Activated T-helper 2 cell treated with anti-CD3 and anti-CD28 coated beads, Interferon-gamma antibody, Interleukin-2, Interleukin-4, amounts not matched to agents 10 μg/mL and 5 μg/mL and 100 μg/mL, durations not matched to agents 14 hours and 24 hours and 36 hours (primary cell): ENCODE data around the gene INPP4A. TPM values are rescaled to one million over a fixed set of nuclear protein-coding genes. Genes with fewer than 3 reads are reported as not detected.

Experiments
- DNase-seq: peaks from one replicate; pipeline ENCODE4 v3.0.0; 2021; ENCODE audit warnings: low spot score
- H3K27ac Mint-ChIP-seq: one replicate; pipeline ENCODE4 v1.8.0; 2021; ENCODE audit warnings: mixed read lengths
- H3K27me3 Mint-ChIP-seq: one replicate; pipeline ENCODE4 v1.8.0; 2021; ENCODE audit warnings: low read depth, mixed read lengths
- H3K36me3 Mint-ChIP-seq: one replicate; pipeline ENCODE4 v1.8.0; 2021; ENCODE audit warnings: low read depth, mixed read lengths
- H3K4me1 Mint-ChIP-seq: one replicate; pipeline ENCODE4 v1.8.0; 2021; ENCODE audit warnings: low read depth, mixed read lengths
- H3K4me3 Mint-ChIP-seq: one replicate; pipeline ENCODE4 v1.8.0; 2021; ENCODE audit warnings: low read depth, mild to moderate bottlenecking, moderate library complexity, mixed read lengths
- H3K9me3 Mint-ChIP-seq: one replicate; pipeline ENCODE4 v1.8.0; 2021; ENCODE audit warnings: mixed read lengths
- intact Hi-C: fragments of 100-400 bp; cut with micrococcal nuclease; formaldehyde crosslinking; loops from one replicate; pipeline ENCODE4 v1.15.1; 2023
- total RNA-seq: library from RNA; stranded (reverse); gene quantifications from 2 replicates; pipeline ENCODE4 v1.2.3, GENCODE V29; 2022

The INPP4A gene
- total RNA-seq, 1 donor from 2014 or later = 35.9 TPM

GRCh38 chr2:98554116-98554861, 109.6 kb downstream of the INPP4A start:
- Mint-ChIP-seq H3K4me1 (peaks cover 43% of the 10 kb centered on the region), H3K27ac (no peak overlapping the region), H3K36me3 (peaks cover 79% of the 10 kb centered on the region), H3K27me3 (no peaks in the 10 kb centered on the region), H3K9me3 (no peaks in the 10 kb centered on the region), H3K4me3 (no peak overlapping the region)
- intact Hi-C loops = loop anchor here (5.0 kb wide), 2 partner anchors 72 to 87 kb away; no protein-coding TSS in a partner anchor
- DNase-seq = no peak

GRCh38 chr2:98555696-98556095, 111.0 kb downstream of the INPP4A start:
- Mint-ChIP-seq H3K36me3 (peaks cover 89% of the 10 kb centered on the region), H3K4me3 (no peak overlapping the region), H3K4me1 (peaks cover 50% of the 10 kb centered on the region), H3K9me3 (no peaks in the 10 kb centered on the region), H3K27me3 (no peaks in the 10 kb centered on the region), H3K27ac (no peak overlapping the region)
- no peak for DNase-seq
- intact Hi-C loops = no loop called here

DNA sequence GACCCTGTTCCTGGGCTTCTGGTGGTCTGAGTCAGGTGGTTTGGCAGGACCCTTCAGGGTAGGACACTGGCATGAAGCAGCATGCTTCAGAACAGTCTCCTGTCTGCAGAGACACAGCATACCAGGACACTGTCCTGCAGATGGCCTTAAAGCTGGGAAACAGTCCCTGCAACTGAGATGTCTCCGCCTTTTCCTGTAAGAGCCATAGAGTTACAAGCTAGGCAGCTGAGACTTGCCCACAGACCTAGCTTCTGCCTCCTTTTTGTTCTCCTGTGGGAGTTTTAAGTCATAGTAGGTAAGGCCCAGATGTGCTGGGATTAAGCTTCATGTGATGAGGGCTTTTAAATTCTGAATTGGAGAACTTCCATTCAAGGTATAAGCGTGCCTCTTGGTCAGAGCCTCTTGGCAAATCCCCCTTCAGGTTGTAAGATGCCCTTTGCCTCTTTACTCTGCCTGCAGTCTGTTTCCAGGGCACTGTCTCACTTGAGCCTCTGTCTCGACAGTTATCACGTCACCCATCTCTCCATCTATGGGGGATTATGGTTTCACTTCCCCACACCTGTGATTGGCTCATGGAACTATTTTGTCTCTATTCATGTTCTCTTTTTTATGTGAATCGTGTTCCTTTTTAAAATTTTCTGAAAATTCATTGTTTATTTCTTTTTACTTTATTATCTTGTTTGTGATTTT, 111.8 kb downstream of the INPP4A start:
- DNase-seq = no peak
- Mint-ChIP-seq H3K27ac (no peak overlapping the region), H3K27me3 (no peaks in the 10 kb centered on the region), H3K9me3 (no peaks in the 10 kb centered on the region), H3K36me3 (peaks cover 90% of the 10 kb centered on the region), H3K4me1 (peaks cover 43% of the 10 kb centered on the region), H3K4me3 (no peak overlapping the region)
- intact Hi-C loops = no loop called here

DNA sequence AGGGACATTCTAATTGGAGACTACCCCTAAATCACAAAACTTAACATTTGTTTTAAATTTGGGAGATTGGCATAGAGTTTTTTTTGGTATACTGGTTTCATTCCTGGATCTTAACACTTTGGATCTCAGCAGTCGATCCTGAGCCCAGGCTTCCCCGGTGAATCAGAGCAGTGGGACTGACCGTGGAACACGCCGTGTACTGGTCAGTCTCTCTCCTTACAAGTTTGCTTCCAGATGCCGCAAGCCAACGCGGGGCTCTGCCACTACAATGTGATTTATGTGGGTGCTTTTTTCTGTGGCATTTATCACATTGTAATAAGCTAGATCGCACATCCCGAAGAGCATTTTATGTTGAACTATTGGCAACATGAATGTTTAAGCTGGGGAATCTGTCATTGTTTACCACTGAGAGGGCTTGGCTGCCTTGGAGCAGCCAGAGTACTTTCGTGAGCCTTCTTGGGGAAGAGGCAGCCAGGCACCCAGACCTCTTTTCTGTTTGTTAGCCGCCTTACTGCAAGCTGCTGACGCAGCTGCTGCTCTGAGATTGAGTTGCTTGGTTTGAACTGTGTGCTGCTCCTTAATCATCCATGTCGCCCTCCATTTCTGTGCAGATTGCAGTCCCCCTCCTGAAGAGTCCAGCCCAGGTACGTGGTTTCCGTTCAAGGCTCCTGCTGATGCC, 114.3 kb downstream of the INPP4A start:
- no peaks in the 10 kb centered on the region for H3K27me3 Mint-ChIP-seq
- peaks cover 32% of the 10 kb centered on the region for H3K4me1 Mint-ChIP-seq
- peaks cover 77% of the 10 kb centered on the region for H3K36me3 Mint-ChIP-seq
- no peak overlapping the region for H3K4me3 Mint-ChIP-seq
- intact Hi-C loops = no loop called here
- no peaks in the 10 kb centered on the region for H3K9me3 Mint-ChIP-seq
- no peak for DNase-seq
- no peak overlapping the region for H3K27ac Mint-ChIP-seq

- no peak for DNase-seq
- intact Hi-C loops = no loop called here
- H3K36me3 Mint-ChIP-seq = peaks cover 73% of the 10 kb centered on the region
- no peaks in the 10 kb centered on the region for H3K27me3 Mint-ChIP-seq
- no peak overlapping the region for H3K27ac Mint-ChIP-seq
- peaks cover 32% of the 10 kb centered on the region for H3K4me1 Mint-ChIP-seq
- H3K9me3 Mint-ChIP-seq = no peaks in the 10 kb centered on the region
- H3K4me3 Mint-ChIP-seq = no peak overlapping the region
These were observed 114.9 kb downstream of the INPP4A start for GRCh38 chr2:98559581-98559980.

GRCh38 chr2:98560256-98560771, 115.7 kb downstream of the INPP4A start:
- Mint-ChIP-seq H3K36me3 (peaks cover 69% of the 10 kb centered on the region), H3K4me3 (no peak overlapping the region), H3K27ac (no peak overlapping the region), H3K27me3 (no peaks in the 10 kb centered on the region), H3K9me3 (no peaks in the 10 kb centered on the region), H3K4me1 (peaks cover 32% of the 10 kb centered on the region)
- DNase-seq = no peak
- intact Hi-C loops = no loop called here

GRCh38 chr2:98561018-98561417, 116.4 kb downstream of the INPP4A start:
- H3K9me3 Mint-ChIP-seq = no peaks in the 10 kb centered on the region
- peaks cover 69% of the 10 kb centered on the region for H3K36me3 Mint-ChIP-seq
- H3K4me3 Mint-ChIP-seq = no peak overlapping the region
- intact Hi-C loops = no loop called here
- no peak for DNase-seq
- no peaks in the 10 kb centered on the region for H3K27me3 Mint-ChIP-seq
- peaks cover 32% of the 10 kb centered on the region for H3K4me1 Mint-ChIP-seq
- H3K27ac Mint-ChIP-seq = no peak overlapping the region

GRCh38 chr2:98561902-98562695, 117.4 kb downstream of the INPP4A start:
- Mint-ChIP-seq H3K4me3 (no peak overlapping the region), H3K27ac (no peak overlapping the region), H3K27me3 (no peaks in the 10 kb centered on the region)

GRCh38 chr2:98563394-98563793, 118.7 kb downstream of the INPP4A start:
- no peak overlapping the region for H3K4me3 Mint-ChIP-seq
- no peak for DNase-seq
- H3K27ac Mint-ChIP-seq = no peak overlapping the region
- H3K36me3 Mint-ChIP-seq = peaks cover 66% of the 10 kb centered on the region
- H3K9me3 Mint-ChIP-seq = no peaks in the 10 kb centered on the region
- no peaks in the 10 kb centered on the region for H3K27me3 Mint-ChIP-seq
- intact Hi-C loops = no loop called here
- H3K4me1 Mint-ChIP-seq = peaks cover 23% of the 10 kb centered on the region

More at GRCh38 chr2:98561902-98562695, 117.4 kb downstream of the INPP4A start:
- Mint-ChIP-seq H3K36me3 (peaks cover 71% of the 10 kb centered on the region), H3K9me3 (no peaks in the 10 kb centered on the region), H3K4me1 (peaks cover 27% of the 10 kb centered on the region)
- no peak for DNase-seq
- intact Hi-C loops = no loop called here

DNA sequence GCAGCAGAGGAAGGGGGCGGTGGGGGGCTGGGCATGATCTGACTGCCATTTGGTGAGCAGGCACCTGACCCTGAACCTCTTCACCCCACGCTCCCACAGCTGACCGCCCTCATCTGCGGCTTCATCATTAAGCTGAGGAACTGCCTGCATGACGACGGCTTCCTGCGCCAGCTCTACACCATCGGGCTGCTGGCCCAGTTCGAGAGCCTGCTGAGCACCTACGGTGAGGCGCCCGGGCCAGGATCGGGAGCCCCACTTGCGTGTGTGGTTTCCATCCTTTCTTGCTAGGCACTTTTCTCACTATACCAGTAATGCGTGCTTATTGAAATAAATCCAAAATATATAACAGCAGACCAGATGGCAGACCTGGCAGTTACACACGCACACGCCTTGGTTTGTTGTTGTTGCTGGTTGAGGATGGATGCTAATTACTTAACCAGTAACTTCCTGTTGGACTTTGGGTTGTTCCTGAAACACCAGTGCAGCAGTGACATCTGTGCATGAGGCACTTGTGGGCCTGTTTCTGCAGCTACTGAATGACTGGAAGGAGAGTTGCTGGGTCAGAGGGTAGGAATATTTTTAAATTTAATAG, 120.0 kb downstream of the INPP4A start:
- H3K36me3 Mint-ChIP-seq = peaks cover 63% of the 10 kb centered on the region
- H3K4me3 Mint-ChIP-seq = no peak overlapping the region
- no peaks in the 10 kb centered on the region for H3K9me3 Mint-ChIP-seq
- peaks cover 11% of the 10 kb centered on the region for H3K4me1 Mint-ChIP-seq
- no peaks in the 10 kb centered on the region for H3K27me3 Mint-ChIP-seq
- intact Hi-C loops = loop anchor here (5.0 kb wide), 1 partner anchor 73 kb away; no protein-coding TSS in a partner anchor
- no peak for DNase-seq
- no peak overlapping the region for H3K27ac Mint-ChIP-seq

GRCh38 chr2:98565286-98565860, 120.7 kb downstream of the INPP4A start:
- intact Hi-C loops = loop anchor here (5.0 kb wide), 1 partner anchor 72 kb away; no protein-coding TSS in a partner anchor
- Mint-ChIP-seq H3K27me3 (no peaks in the 10 kb centered on the region), H3K36me3 (peaks cover 63% of the 10 kb centered on the region), H3K27ac (no peak overlapping the region), H3K4me3 (no peak overlapping the region), H3K9me3 (no peaks in the 10 kb centered on the region), H3K4me1 (peaks cover 4% of the 10 kb centered on the region)
- DNase-seq = no peak
